GM18870 (cell line): ENCODE data around the gene AAGAB.
"Not testable (repeated sequence)": the region's sequence is repeated elsewhere in the genome, so short reads cannot be mapped to it uniquely, and the experiment has no call there.

Experiments
- ATAC-seq: cut with Tn5 transposase; IDR thresholded peaks from one replicate; pipeline ENCODE4 v1.9.1; 2021; ENCODE audit warnings: moderate library complexity; ENCODE audit not compliant: unreplicated experiment

Gene AAGAB

DNA sequence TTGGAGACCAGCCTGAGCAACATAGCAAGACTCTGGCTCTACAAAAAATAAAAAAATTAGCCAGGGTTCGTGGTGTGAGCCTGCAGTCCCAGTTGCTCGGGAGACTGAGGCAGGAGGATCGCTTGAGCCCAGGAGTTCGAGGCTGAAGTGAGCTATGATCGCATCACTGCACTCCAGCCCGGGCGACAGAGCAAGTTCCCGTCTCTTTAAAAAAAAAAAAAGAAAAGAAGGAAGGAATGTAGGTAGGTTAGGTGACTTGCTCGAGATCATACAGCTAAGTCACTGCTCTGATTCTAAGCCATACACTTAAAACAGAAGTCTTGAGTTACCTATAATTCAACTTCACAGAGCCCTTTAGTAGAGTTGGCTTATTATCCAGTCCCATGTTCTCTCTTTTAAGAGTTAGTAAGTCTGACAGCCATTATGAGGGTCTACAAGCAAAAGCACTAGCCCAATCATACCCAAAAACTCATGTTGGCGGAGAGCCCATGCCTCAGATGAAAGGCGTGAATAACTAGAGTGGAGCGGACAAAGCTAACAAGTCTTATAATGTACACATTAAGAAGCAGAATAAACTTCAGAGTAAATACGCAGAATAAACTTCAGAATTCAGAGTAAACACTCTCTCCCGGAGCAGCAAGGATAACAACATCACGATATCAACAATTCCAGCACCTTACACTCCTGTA lies 768 bp downstream of the AAGAB start:
- ATAC-seq: no peak

DNA sequence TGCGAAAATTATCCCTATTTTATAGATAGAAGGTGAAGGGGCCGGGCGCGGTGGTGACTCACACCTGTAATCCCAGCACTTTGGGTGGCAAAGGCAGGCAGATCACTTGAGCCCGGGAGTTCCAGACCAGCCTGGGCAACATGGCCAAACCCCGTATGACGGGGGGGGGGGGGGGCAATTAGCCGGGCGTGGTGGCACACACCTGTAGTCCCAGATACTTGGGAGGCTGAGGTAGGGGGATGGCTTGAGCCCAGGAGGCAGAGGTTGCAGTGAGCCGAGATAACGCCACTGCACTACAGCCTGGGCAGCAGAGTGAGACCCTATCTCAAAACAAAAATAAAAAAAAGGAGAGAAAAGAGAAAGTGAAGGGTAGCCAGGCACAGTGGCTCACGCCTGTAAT lies 1.4 kb downstream of the AAGAB start:
- ATAC-seq: no peak

DNA sequence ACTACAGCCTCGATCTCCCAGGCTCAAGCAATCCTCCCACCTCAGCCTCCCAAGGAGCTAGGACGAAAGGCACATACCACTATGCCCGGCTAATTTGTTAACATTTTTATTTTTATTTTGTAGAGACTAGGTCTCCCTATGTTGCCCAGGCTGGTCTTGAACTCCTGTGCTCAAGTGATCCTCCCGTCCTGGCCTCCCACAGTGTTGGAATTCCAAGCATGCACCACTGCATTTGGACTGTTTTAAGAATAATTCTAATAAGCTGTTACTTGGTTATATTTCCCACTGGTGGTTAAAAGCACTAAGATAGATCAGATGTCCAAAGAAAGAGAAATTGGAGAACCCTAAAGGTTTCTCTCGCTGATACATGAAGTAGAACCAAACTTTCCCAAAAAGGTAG lies 3.1 kb downstream of the AAGAB start:
- no peak for ATAC-seq

DNA sequence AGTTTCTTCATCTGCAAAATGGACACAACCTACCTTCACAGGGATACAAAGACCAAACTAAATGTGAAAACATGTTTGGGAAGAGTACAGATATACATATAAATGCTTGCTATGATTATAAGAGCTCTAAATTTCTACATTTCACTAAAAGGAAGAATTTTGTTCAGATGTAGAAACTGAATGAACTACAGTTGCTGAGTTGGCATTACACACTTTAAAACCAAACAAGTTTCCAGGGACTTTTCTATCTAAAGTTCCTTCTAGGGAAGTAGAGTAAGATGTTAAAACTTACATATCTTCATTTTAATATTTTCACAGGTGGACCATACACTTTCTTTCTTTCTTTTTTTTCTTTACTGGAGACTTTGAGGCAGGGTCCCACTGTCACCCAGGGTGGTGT lies 4.6 kb downstream of the AAGAB start:
- no peak for ATAC-seq

DNA sequence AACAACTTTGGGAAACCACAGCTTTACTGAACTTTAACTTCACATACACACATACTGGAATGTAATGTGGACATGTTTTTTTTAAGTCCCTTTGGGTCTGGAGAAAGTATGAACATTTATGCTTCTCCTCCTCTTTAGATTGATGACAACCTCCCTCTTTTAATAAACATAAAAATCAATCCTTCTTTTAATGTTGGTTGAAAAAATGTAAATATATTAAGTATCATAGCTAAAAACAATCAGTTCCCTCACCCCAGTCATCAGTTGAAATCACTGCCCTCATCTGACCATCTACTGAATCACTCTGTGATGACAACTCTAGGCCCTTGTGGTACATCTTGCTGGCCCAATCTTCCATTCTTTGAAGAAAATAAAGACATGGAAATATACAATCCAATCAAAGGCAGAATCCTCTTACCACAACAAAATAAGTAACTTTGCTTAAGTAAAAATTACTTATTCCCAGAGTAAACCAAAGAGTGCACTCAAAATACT lies 6.4 kb downstream of the AAGAB start:
- no peak for ATAC-seq

GRCh38 chr15:67246606-67247005 lies 7.9 kb downstream of the AAGAB start:
- not testable (repeated sequence) for ATAC-seq

GRCh38 chr15:67244971-67245478 lies 9.4 kb downstream of the AAGAB start:
- no peak for ATAC-seq

DNA sequence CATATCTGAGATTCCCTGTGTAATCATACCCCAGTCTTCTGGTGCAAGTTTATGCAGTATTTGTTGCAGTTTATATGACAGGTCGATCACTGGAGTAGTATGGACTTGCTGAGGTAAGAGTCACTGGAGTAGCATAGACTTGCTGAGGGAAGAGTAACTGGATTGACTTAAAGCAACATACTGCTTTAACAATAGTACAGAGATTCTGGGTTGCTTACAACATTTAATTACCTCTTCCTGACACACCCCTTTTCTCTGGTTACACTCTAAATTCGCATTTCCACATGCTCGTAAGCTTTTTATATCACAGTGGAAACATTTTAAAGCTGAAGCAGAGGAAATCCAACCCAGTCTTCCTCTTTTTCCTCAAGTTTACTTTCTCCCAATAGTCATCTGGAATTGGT lies 11.8 kb downstream of the AAGAB start:
- no peak for ATAC-seq

- ATAC-seq: peak; percentile 70
Observed at GRCh38 chr15:67241132-67241855, 13.2 kb downstream of the AAGAB start.

- ATAC-seq: no peak
Observed at GRCh38 chr15:67240235-67241131, 14.0 kb downstream of the AAGAB start.

DNA sequence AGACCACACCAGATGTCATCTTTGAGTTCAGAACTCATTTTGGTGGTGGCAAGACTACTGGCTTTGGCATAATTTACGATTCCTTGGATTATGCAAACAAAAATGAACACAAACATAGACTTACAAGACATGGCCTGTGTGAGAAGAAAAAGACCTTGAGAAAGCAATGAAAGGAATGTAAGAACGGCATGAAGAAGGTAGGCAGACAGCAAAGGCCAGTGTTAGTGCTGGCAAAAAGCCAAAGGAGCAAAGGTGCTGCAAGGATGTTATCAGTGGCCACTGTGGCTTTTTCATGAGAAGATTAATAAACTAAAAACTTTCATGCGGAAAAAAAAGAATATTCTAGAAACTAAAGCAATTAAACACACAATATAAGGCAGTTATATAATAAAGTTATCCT lies 21.9 kb downstream of the AAGAB start:
- no peak for ATAC-seq

- ATAC-seq: no peak
Observed at GRCh38 chr15:67230504-67230903, 24.0 kb downstream of the AAGAB start.

GRCh38 chr15:67228286-67228685 lies 26.2 kb downstream of the AAGAB start:
- ATAC-seq: no peak

GRCh38 chr15:67227846-67228245 lies 26.6 kb downstream of the AAGAB start:
- ATAC-seq: no peak

DNA sequence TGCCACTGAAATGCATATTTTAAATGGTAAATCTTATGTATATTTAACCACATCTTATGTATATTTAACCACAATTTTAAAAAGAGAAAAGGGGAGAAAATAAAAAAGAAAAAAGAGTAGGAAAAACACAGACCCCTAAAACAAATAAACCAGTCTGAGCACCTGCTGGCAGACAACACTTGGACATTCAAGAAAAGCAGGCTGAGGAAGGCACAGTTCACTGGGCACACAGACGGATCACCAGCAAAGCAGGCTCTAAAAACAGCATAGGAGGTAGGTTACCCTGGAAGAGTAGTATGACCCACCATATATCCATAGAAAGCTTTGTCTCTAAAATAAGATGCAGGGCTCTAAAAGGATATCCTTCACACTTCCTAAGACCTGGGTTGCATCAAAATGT lies 27.0 kb downstream of the AAGAB start:
- no peak for ATAC-seq

- no peak for ATAC-seq
Observed at GRCh38 chr15:67225336-67225735, 29.1 kb downstream of the AAGAB start.

- ATAC-seq: no peak
Observed at GRCh38 chr15:67224889-67225288, 29.6 kb downstream of the AAGAB start.

DNA sequence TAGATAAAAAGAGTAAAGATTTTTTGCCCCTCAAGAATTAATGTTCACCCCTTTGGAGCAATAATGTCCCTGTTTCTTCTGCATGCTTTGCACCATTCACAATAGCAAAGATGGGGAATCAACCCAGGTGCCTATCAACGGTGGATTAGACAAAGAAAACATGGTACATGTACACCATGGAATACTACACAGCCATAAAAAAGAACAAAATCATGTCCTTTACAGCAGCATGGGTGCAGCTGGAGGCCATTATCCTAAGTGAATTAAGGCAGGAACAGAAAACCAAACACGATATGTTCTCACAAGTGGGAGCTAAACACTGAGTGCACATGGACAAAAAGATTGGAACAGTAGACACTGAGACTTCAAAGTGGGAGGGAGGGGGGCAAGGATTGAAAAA lies 35.2 kb downstream of the AAGAB start:
- ATAC-seq: no peak

DNA sequence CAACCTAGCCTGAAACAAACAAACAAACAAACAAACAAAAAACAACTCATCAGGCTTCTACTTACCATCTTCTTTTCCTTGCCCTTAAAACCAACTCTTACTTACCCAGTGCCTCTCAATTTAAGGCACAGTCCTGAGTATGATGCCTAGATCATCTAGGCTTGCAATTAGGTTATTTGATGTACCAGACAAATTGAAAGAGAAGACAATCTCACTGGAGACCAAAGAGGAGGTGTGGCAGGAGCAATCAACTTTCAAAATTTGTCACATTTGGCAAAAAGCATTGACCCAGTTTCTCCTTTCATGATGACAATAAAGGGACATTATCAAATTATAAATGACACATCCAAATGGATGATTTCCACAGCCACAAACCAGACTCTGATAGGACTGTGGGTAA lies 36.0 kb downstream of the AAGAB start:
- no peak for ATAC-seq

DNA sequence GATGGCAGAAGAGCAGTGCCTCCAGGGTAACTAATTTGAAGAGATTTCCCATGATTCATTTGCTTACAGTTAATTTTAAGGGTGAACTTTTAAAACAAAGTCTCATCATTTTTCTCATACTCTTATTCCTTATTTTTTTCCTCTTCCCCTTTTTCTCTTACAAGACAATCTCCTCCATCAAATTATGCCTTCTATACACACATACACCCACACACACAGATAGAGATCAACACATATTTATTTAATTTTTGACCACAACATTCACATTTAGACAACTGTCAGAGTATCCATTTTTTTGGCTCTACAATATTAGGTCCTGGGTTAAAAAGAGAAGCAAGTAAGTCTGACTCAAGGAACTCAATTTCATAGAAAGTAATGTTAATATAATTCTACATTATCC lies 37.6 kb downstream of the AAGAB start:
- ATAC-seq: no peak

DNA sequence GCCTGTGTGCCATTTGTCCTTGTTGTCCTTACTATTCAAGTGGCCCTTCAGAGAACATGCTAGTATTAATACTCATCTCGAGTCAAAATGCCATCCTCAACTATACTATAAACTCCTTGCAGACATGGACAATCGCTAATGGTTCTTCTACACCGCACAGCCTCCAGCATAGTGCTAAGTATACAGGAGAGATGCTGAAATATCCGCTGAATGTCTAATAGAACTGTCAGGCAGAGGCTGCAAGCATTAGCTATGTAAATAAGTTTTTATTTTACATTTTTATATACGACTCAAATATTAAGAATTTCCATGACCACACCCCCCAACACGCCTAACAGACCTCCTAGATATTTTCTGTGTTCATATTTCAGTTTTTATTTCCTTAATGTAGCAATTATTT lies 39.4 kb downstream of the AAGAB start:
- ATAC-seq: no peak
